H1 (cell line): ENCODE data around the gene C21orf91.

Experiments used
- POLR2A ChIP-seq, 2 experiments: IDR thresholded peaks; 1 replicate in 1 of 2; 2 replicates in 1 of 2; pipeline ENCODE4 v1.6.1; 2011; ENCODE audit warnings: low read depth in 2 of 2, low read length in 2 of 2, mild to moderate bottlenecking in 2 of 2; ENCODE audit errors: control extremely low read depth in 1 of 2
- RAD21 ChIP-seq, 2 experiments: IDR thresholded peaks in 1 of 2; conservative IDR thresholded peaks in 1 of 2; 2 replicates each; pipeline ENCODE4 v1.6.1; 2011; ENCODE audit warnings: low read depth in 2 of 2, low read length in 2 of 2, improper control_type of control experiment in 1 of 2, inconsistent platforms in 1 of 2, mild to moderate bottlenecking in 1 of 2, moderate library complexity in 1 of 2
- TF ChIP-seq, protein P1 (sequence below), 3 experiments: IDR thresholded peaks; 1 replicate in 2 of 3; 2 replicates in 1 of 3; pipeline versions ENCODE4 v1.5.1 to v1.6.1; 2011; ENCODE audit warnings: low read length in 3 of 3, mild to moderate bottlenecking in 3 of 3, inconsistent platforms in 2 of 3, low read depth in 1 of 3, moderate library complexity in 1 of 3; ENCODE audit not compliant: insufficient read depth in 1 of 3; ENCODE audit errors: control extremely low read depth in 1 of 3

DNA sequence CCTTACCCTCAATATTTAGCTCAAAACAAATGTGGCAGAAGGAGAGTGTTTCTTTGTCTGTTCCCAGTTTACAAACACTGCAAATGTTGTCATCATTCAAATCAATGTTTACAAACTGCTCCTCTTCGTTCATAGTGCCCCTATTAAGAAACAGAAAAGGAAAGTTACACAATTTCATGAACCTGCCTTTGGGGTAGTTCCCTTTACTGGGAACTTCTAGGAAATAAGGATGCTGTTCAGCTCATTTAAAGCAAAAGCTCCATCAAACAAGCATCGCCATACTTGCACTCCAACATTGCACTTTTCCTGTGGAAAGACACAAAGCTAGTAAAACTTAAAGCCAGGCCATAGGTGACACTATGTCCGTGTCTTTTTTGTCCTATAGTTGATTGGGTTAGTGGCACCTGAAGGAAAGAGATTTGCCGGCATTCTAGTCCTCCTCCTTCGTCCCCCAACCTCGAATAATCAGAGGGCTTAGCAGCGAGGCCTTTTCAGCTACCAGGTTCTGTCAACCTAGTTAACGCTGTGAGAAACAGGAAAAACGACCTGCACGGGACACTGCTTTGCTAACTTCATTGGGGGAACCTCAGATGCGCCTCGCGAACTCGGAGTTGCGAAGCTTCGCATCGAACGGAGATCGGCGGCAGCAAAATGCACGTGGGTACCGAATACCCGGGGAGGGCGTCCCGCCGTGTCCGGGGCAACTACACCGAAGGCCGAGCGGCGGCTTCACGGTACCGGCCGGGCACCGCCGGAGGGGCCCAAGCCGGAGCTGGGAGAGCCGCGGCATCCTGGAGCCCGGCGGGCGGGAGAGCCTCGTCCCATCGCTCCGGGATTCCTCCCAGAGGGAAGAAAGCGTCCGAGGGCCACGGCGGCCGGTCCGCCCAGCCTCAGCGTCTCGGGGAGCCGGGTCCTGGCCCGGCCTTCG is 706 bp downstream of the C21orf91 start:
- TF ChIP-seq RAD21 (IDR thresholded peaks at IDR 0.05 in 1 of 2, conservative IDR thresholded peaks at IDR 0.05 in 1 of 2; ENCODE audit: low read depth in 2 of 2, low read length in 2 of 2) (no peak), POLR2A (IDR thresholded peaks at IDR 0.05; ENCODE audit: control extremely low read depth in 1 of 2, low read depth in 2 of 2, low read length in 2 of 2) (no peak)
- TF ChIP-seq, protein P1, sequence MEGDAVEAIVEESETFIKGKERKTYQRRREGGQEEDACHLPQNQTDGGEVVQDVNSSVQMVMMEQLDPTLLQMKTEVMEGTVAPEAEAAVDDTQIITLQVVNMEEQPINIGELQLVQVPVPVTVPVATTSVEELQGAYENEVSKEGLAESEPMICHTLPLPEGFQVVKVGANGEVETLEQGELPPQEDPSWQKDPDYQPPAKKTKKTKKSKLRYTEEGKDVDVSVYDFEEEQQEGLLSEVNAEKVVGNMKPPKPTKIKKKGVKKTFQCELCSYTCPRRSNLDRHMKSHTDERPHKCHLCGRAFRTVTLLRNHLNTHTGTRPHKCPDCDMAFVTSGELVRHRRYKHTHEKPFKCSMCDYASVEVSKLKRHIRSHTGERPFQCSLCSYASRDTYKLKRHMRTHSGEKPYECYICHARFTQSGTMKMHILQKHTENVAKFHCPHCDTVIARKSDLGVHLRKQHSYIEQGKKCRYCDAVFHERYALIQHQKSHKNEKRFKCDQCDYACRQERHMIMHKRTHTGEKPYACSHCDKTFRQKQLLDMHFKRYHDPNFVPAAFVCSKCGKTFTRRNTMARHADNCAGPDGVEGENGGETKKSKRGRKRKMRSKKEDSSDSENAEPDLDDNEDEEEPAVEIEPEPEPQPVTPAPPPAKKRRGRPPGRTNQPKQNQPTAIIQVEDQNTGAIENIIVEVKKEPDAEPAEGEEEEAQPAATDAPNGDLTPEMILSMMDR (IDR thresholded peaks at IDR 0.05; ENCODE audit: control extremely low read depth in 1 of 3, insufficient read depth in 1 of 3, low read depth in 1 of 3, low read length in 3 of 3), result no peak
